Omental fat pad (tissue), 4 donors: Measurements from ENCODE around the gene ABHD15. TPM values are rescaled to one million over a fixed set of nuclear protein-coding genes. Genes with fewer than 3 reads are reported as not detected.

Experiments used
- ATAC-seq: fragments of 150-250 bp; one replicate; pipeline ENCODE4 v1.9.1; 2016; ENCODE audit warnings: mild to moderate bottlenecking, moderate library complexity; ENCODE audit not compliant: low FRiP score
- DNase-seq: peaks from one replicate; pipeline ENCODE4 v3.0.0-alpha.2; 2019; ENCODE audit warnings: low spot score
- total RNA-seq, 4 donors: library from RNA; depleted of rRNA; stranded (reverse); fragments of >200 nt; gene quantifications; one replicate each; pipeline ENCODE4 v1.1.0, GENCODE V29; 2016
- TF ChIP-seq, protein P1 (sequence below), 3 donors: fragments of 450-650 bp; IDR thresholded peaks; one replicate each; pipeline ENCODE4 v1.5.1; 2016 to 2017; ENCODE audit warnings: antibody characterized with exemption in 3 of 3, mild to moderate bottlenecking in 3 of 3, moderate library complexity in 2 of 3

ABHD15 gene
- total RNA-seq, 4 donors from 2014 or later, result 21.6 to 55.2 (median 25.2) TPM

GRCh38 chr17:29612404-29613280, 45.8 kb upstream of the ABHD15 start:
- no peak for ATAC-seq
- DNase-seq, result no peak
- TF ChIP-seq, protein P1, sequence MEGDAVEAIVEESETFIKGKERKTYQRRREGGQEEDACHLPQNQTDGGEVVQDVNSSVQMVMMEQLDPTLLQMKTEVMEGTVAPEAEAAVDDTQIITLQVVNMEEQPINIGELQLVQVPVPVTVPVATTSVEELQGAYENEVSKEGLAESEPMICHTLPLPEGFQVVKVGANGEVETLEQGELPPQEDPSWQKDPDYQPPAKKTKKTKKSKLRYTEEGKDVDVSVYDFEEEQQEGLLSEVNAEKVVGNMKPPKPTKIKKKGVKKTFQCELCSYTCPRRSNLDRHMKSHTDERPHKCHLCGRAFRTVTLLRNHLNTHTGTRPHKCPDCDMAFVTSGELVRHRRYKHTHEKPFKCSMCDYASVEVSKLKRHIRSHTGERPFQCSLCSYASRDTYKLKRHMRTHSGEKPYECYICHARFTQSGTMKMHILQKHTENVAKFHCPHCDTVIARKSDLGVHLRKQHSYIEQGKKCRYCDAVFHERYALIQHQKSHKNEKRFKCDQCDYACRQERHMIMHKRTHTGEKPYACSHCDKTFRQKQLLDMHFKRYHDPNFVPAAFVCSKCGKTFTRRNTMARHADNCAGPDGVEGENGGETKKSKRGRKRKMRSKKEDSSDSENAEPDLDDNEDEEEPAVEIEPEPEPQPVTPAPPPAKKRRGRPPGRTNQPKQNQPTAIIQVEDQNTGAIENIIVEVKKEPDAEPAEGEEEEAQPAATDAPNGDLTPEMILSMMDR (IDR thresholded peaks at IDR 0.05), result no peak

DNA sequence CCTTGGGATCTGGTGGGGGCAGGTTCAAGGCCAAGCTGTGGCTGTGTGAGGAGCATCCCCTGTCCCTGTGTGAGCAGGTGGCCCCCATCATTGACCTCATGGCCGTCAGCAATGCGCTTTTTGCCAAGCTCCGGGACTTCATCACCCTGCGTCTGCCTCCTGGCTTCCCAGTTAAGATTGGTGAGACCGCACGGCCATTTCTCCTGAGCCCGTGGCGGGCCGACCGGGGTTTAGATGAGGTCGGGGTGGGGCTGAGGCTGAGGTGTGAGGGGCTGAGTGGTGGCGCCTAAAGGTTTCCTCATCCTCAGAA, 45.2 kb upstream of the ABHD15 start:
- TF ChIP-seq, protein P1 (IDR thresholded peaks at IDR 0.05), result no peak
- no peak for ATAC-seq
- DNase-seq, result no peak

- DNase-seq, result no peak
- no peak for ATAC-seq
- TF ChIP-seq, protein P1 (IDR thresholded peaks at IDR 0.05), result no peak
Measured at GRCh38 chr17:29611351-29612093, 44.7 kb upstream of the ABHD15 start.

GRCh38 chr17:29610395-29610794, 43.6 kb upstream of the ABHD15 start:
- ATAC-seq (no peak), DNase-seq (no peak)
- TF ChIP-seq, protein P1 (IDR thresholded peaks at IDR 0.05), result no peak

DNA sequence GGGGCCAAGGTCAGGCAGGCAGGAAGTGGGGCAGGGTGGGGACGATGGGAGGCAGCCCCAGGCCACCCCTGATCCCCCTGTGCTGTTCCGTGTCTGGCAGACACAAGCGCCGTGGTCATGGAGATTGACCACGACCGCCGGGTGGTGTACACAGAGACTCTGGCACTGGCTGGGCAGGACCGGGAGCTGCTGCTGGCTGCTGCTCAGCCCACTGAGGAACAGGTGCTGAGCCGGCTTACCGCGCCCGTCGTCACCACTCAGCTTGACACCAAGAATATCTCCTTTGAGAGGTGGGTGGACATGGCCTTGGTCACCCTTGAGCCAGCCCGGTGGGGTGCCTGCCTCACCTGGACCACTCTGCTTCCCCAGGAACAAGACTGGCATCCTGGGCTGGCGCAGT, 42.1 kb upstream of the ABHD15 start:
- ATAC-seq (no peak), DNase-seq (no peak)
- TF ChIP-seq, protein P1 (IDR thresholded peaks at IDR 0.05), result no peak

GRCh38 chr17:29607557-29608195, 40.8 kb upstream of the ABHD15 start:
- ATAC-seq (no peak), DNase-seq (no peak)
- TF ChIP-seq, protein P1 (IDR thresholded peaks at IDR 0.05), result no peak
